HG03460 (cell line): Measurements from ENCODE around the gene SCGB1C1.
A peak's percentile ranks its signal among the peaks of the same experiment; 100 is the strongest.

ENCODE experiments used
- ATAC-seq: cut with Tn5 transposase; IDR thresholded peaks from one replicate; pipeline ENCODE4 v1.9.1; 2021; ENCODE audit not compliant: unreplicated experiment

Gene SCGB1C1

DNA sequence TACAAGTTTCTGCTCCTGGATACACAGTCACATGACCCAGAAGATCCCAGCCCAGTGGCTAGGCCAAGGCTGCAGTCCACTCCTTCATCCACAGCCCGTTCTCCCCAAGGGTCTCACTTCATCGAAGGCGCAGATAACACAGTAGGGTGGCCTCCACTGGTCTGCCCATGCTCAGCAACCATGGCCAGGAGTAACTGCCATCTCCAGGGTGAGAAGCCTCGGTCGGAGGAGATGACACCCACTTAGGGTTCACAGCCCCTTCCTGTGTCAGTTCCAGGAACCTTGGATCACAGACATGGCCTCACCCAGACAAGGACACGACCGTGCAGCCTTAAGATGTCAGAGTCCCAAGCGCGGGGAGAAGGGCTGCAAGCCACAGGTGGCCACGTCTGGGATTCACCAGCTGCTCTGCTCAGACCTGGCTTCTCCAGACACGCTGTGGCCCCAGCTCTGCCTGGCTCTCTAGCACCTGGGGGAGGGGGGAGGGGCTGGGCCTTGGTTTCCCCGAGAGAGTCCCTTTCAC lies 11.8 kb downstream of the SCGB1C1 start:
- ATAC-seq: no peak

- no peak for ATAC-seq
Observed at GRCh38 chr11:205221-206001, 12.5 kb downstream of the SCGB1C1 start.

GRCh38 chr11:206002-206384 lies 13.1 kb downstream of the SCGB1C1 start:
- no peak for ATAC-seq

- peak; percentile 1 for ATAC-seq
Observed at GRCh38 chr11:206526-207207, 13.8 kb downstream of the SCGB1C1 start.

- ATAC-seq: peak; percentile 69
Observed at GRCh38 chr11:207208-207862, 14.5 kb downstream of the SCGB1C1 start, which contains the start of the genes BET1L and RIC8A. Gene BET1L (minus strand): TSS chr11:207399. CDS start chr11:207321, 78 bp downstream. Gene RIC8A (plus strand): TSS chr11:207708. CDS start chr11:208855, 1,147 bp downstream.

GRCh38 chr11:207863-208180 lies 14.9 kb downstream of the SCGB1C1 start:
- ATAC-seq: no peak

DNA sequence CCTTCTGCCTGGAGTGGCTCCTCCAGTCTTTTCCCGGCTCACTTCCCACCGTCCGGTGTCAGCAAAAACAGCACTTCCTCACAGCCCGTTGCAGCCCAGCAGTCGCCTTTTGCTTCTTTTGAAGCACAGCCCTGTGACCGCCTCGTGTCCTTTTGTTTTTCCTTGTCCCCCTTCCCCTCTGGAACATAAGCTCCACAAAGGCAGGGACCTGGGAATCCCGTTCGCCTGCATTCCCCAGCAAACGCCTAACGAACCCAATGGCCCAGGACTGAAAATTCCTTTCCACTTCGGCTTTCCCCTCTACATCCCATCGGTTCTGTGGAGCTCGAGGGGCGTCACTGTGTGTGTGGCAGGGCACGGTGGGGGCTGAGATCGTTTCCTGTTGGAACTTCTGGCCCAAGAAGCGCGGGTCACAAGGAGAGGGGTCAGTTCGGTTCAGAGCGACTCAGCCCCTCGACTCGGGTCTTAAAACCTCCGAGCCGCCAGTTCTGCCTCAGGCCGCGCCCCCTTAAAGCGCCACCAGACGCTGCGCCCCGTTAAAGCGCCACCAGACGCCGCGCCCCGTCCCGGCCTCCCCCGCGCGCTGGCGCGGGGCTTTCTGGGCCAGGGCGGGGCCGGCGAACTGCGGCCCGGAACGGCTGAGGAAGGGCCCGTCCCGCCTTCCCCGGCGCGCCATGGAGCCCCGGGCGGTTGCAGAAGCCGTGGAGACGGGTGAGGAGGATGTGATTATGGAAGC lies 15.5 kb downstream of the SCGB1C1 start:
- ATAC-seq: peak; percentile 35

- no peak for ATAC-seq
Observed at GRCh38 chr11:208917-209260, 16.0 kb downstream of the SCGB1C1 start.

DNA sequence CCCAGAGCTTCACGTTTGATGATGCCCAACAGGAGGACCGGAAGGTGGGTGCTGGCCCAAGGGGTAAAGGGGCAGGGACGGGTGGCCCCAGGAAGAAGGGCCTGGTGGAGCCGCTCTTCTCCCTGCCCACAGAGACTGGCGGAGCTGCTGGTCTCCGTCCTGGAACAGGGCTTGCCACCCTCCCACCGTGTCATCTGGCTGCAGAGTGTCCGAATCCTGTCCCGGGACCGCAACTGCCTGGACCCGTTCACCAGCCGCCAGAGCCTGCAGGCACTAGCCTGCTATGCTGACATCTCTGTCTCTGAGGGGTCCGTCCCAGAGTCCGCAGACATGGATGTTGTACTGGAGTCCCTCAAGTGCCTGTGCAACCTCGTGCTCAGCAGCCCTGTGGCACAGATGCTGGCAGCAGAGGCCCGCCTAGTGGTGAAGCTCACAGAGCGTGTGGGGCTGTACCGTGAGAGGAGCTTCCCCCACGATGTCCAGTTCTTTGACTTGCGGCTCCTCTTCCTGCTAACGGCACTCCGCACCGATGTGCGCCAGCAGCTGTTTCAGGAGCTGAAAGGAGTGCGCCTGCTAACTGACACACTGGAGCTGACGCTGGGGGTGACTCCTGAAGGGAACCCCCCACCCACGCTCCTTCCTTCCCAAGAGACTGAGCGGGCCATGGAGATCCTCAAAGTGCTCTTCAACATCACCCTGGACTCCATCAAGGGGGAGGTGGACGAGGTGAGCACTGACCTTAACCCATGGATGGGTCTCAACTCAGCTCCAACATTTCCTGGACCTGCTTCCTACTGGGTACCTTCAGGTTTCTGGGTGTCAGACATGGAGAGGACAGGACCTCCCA lies 16.6 kb downstream of the SCGB1C1 start:
- no peak for ATAC-seq

DNA sequence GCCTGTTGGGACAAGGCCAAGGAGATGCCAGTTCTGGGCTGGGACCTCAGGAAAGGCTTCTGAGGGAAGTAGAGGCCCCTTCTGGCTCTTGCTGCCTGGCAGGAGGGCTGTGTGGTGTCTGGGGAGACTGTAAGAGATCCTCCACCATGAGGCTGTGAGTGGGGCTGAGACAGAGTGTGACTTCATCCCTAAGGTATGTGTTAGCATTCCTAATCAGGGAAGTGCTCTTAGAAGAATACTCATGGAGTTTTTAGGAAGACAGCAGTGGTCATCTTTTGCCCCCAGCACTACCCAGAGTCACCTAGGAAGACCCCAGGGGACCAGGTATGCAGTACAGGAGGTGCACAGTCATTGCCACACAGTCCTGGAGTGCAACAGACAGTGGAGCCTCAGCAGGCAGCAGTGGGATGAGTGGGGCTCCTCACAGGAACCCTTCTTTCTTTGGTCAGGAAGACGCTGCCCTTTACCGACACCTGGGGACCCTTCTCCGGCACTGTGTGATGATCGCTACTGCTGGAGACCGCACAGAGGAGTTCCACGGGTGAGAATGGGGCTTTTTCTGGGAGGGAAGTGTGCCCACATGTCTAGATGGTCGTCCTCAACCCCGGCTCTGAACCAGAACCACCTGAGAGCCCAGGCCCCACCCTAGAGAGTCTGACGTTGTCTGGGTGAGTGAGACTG lies 17.4 kb downstream of the SCGB1C1 start:
- no peak for ATAC-seq

DNA sequence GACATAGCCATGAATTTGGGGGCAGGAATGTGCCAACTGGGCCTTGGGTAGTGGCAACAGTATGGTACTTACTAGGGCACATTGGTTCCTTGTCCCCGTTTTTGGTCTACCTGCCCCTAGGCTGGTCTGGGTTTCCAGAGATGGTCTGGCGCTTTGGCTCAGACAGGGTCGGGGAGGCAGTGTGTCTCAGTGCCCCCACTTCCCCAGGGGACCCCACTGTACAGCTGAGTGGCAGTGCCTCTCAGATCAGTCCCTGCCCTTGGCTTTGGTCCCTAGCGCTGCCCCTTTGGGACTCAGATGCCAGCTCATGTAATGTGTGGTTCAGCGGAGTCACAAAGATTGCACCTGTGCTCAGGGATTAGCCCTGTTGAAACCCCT lies 17.9 kb downstream of the SCGB1C1 start:
- ATAC-seq: no peak

GRCh38 chr11:211295-211694 lies 18.4 kb downstream of the SCGB1C1 start:
- ATAC-seq: no peak

- no peak for ATAC-seq
Observed at GRCh38 chr11:211741-212140, 18.9 kb downstream of the SCGB1C1 start.

DNA sequence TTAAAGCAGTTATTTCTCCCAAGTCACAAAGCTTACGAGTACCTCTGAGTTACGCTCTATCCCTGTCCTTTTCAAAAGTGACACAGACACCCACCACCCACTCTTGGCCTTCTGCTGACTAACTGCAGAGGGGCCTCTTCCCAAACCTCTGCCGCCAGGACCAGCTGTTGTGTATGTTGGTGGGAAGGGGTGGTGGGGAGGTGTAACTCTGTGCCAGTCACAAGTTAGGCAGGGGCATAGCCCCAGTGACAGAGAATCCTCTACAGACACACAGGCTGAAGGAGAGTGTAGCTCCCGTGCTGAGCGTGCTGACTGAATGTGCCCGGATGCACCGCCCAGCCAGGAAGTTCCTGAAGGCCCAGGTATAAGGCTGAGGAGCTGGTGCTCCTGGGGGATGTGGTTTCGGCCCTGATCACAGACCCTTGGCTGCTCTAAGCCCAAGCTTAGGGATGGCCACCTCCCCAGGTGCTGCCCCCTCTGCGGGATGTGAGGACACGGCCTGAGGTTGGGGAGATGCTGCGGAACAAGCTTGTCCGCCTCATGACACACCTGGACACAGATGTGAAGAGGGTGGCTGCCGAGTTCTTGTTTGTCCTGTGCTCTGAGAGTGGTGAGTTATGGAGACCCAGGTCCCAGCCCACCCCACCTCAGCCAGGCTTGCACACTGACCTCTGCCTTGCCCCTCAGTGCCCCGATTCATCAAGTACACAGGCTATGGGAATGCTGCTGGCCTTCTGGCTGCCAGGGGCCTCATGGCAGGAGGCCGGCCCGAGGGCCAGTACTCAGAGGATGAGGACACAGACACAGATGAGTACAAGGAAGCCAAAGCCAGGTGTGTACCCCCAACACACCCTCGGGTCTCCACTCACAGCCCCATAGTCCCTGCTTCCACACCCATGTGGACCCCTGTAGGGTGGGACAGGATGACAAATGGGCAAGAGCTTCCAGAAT lies 19.5 kb downstream of the SCGB1C1 start:
- ATAC-seq: no peak

- no peak for ATAC-seq
Observed at GRCh38 chr11:213111-213510, 20.2 kb downstream of the SCGB1C1 start.

GRCh38 chr11:214083-214482 lies 21.2 kb downstream of the SCGB1C1 start:
- no peak for ATAC-seq

GRCh38 chr11:215581-216037 lies 22.7 kb downstream of the SCGB1C1 start:
- ATAC-seq: no peak
